ENCODE data around the gene ARHGAP1.
A peak's percentile ranks its signal among the peaks of the same experiment; 100 is the strongest.

The ARHGAP1 gene

GRCh38 chr11:46686886-46687795 is 13.3 kb downstream of the ARHGAP1 start:
- DNase-seq (ENCODE audit: low read depth in 2 of 2) = peak; percentile 90 to 91
- H3K4me3 ChIP-seq (replicated peaks in 1 of 2; ENCODE audit: low read depth in 2 of 2, low read length in 2 of 2) = no peak overlapping the region
- no peak for TF ChIP-seq CTCF (IDR thresholded peaks at IDR 0.05; ENCODE audit: low read depth, low read length)

- no peak overlapping the region for H3K4me3 ChIP-seq (replicated peaks in 1 of 2; ENCODE audit: low read depth in 2 of 2, low read length in 2 of 2)
- no peak for DNase-seq (ENCODE audit: low read depth in 2 of 2)
- no peak for TF ChIP-seq CTCF (IDR thresholded peaks at IDR 0.05; ENCODE audit: low read depth, low read length)
Measured at GRCh38 chr11:46684367-46684766, 16.1 kb downstream of the ARHGAP1 start.

- no peak for TF ChIP-seq CTCF (IDR thresholded peaks at IDR 0.05; ENCODE audit: low read depth, low read length)
- peak in 1 of 2 donors; percentile 49 for DNase-seq (ENCODE audit: low read depth in 2 of 2)
- H3K4me3 ChIP-seq (replicated peaks in 1 of 2; ENCODE audit: low read depth in 2 of 2, low read length in 2 of 2) = no peak overlapping the region
Measured at GRCh38 chr11:46682773-46683752, 17.4 kb downstream of the ARHGAP1 start.

GRCh38 chr11:46681814-46682213 is 18.6 kb downstream of the ARHGAP1 start:
- no peak for TF ChIP-seq CTCF (IDR thresholded peaks at IDR 0.05; ENCODE audit: low read depth, low read length)
- no peak for DNase-seq (ENCODE audit: low read depth in 2 of 2)
- no peak overlapping the region for H3K4me3 ChIP-seq (replicated peaks in 1 of 2; ENCODE audit: low read depth in 2 of 2, low read length in 2 of 2)

GRCh38 chr11:46680815-46681214 is 19.6 kb downstream of the ARHGAP1 start:
- H3K4me3 ChIP-seq (replicated peaks in 1 of 2; ENCODE audit: low read depth in 2 of 2, low read length in 2 of 2) = no peak overlapping the region
- no peak for TF ChIP-seq CTCF (IDR thresholded peaks at IDR 0.05; ENCODE audit: low read depth, low read length)
- no peak for DNase-seq (ENCODE audit: low read depth in 2 of 2)

- H3K4me3 ChIP-seq (replicated peaks in 1 of 2; ENCODE audit: low read depth in 2 of 2, low read length in 2 of 2) = no peak overlapping the region
- TF ChIP-seq CTCF (IDR thresholded peaks at IDR 0.05; ENCODE audit: low read depth, low read length) = no peak
- no peak for DNase-seq (ENCODE audit: low read depth in 2 of 2)
Measured at GRCh38 chr11:46680164-46680760, 20.2 kb downstream of the ARHGAP1 start.
